AG04449 (cell line): Measurements from ENCODE around the gene DHX35.

ENCODE experiments used
- CTCF ChIA-PET: fragments of 350-600 bp; formaldehyde crosslinking; extraction: SDS; loops from one replicate; lab custom pipeline; 2021; ENCODE audit warnings: antibody characterized with exemption; lab: Yijun Ruan, JAX
- POLR2A ChIA-PET: fragments of 400-600, 350-600 bp; formaldehyde crosslinking; extraction: SDS; loops from one replicate; lab custom pipeline; 2020; ENCODE audit warnings: antibody characterized with exemption, inconsistent platforms; lab: Yijun Ruan, JAX
- DNase-seq: peaks from one replicate; pipeline ENCODE4 v3.0.0-alpha.2; 2010; ENCODE audit warnings: low read depth, low spot score
- H3K4me3 ChIP-seq: 2 replicates; pipeline ENCODE4 v1.5.1; 2011; ENCODE audit warnings: low read depth, mild to moderate bottlenecking, control low read depth, low read length
- CTCF ChIP-seq: IDR thresholded peaks from one replicate; pipeline ENCODE4 v1.5.1; 2011; ENCODE audit warnings: mild to moderate bottlenecking, moderate library complexity, low read length, control low read depth, inconsistent platforms; ENCODE audit not compliant: insufficient read depth; ENCODE audit errors: missing control alignments

The DHX35 gene

GRCh38 chr20:38997622-38998021, 35.5 kb downstream of the DHX35 start:
- POLR2A ChIA-PET, result no interaction called here

GRCh38 chr20:38999217-38999616, 37.1 kb downstream of the DHX35 start:
- TF ChIP-seq CTCF, result no peak
- DNase-seq, result no peak
- POLR2A ChIA-PET, result no interaction called here
- no peak overlapping the region for H3K4me3 ChIP-seq
- CTCF ChIA-PET, result no interaction called here

More at GRCh38 chr20:38997622-38998021, 35.5 kb downstream of the DHX35 start:
- CTCF ChIA-PET, result interaction anchor here (1.3 kb wide), 1 partner anchor 51 kb away, joined by 4 read pairs; no protein-coding TSS in a partner anchor
- no peak for DNase-seq
- no peak for TF ChIP-seq CTCF
- no peak overlapping the region for H3K4me3 ChIP-seq

- POLR2A ChIA-PET, result no interaction called here
- H3K4me3 ChIP-seq, result no peak overlapping the region
- CTCF ChIA-PET, result no interaction called here
- TF ChIP-seq CTCF, result no peak
- no peak for DNase-seq
These were observed 38.1 kb downstream of the DHX35 start for GRCh38 chr20:38999965-39000910.

GRCh38 chr20:39004508-39004907, 42.4 kb downstream of the DHX35 start:
- H3K4me3 ChIP-seq, result no peak overlapping the region
- ChIA-PET CTCF (no interaction called here), POLR2A (no interaction called here)
- DNase-seq, result no peak
- TF ChIP-seq CTCF, result no peak

GRCh38 chr20:39009348-39009747, 47.2 kb downstream of the DHX35 start:
- ChIA-PET POLR2A (no interaction called here), CTCF (interaction anchor here (0.9 to 2.0 kb wide), 3 partner anchors 14 to 83 kb away, joined by 3 to 8 read pairs (median 3); partner anchors contain the start of gene FAM83D)
- DNase-seq, result no peak
- no peak for TF ChIP-seq CTCF
- no peak overlapping the region for H3K4me3 ChIP-seq

- POLR2A ChIA-PET, result no interaction called here
- H3K4me3 ChIP-seq, result no peak overlapping the region
- DNase-seq, result no peak
- CTCF ChIA-PET, result no interaction called here
- no peak for TF ChIP-seq CTCF
These were observed 48.4 kb downstream of the DHX35 start for GRCh38 chr20:39010496-39010895.
